Endodermal cell (in vitro differentiated cells): ENCODE measurements around the gene IQGAP1. TPM values are rescaled to one million over a fixed set of nuclear protein-coding genes. Genes with fewer than 3 reads are reported as not detected.

Source experiments
- DNase-seq: peaks from one replicate; pipeline ENCODE4 v3.0.0-alpha.2; 2017
- H3K27ac ChIP-seq: 2 replicates; pipeline ENCODE4 v1.5.1; 2013; ENCODE audit warnings: mild to moderate bottlenecking, low read depth, low read length, moderate library complexity
- H3K27me3 ChIP-seq: 2 replicates; pipeline ENCODE4 v1.6.1; 2013; ENCODE audit warnings: mild to moderate bottlenecking, low read length, moderate library complexity; ENCODE audit not compliant: insufficient read depth, control insufficient read depth, poor library complexity, severe bottlenecking
- H3K36me3 ChIP-seq: 2 replicates; pipeline ENCODE4 v1.7.0; 2013; ENCODE audit warnings: mild to moderate bottlenecking, low read length, moderate library complexity; ENCODE audit not compliant: control insufficient read depth, insufficient read depth
- H3K4me1 ChIP-seq: one replicate; pipeline ENCODE4 v1.7.0; 2013; ENCODE audit warnings: low read length; ENCODE audit not compliant: control insufficient read depth, insufficient read depth
- H3K4me3 ChIP-seq: 2 replicates; pipeline ENCODE4 v1.5.1; 2013; ENCODE audit warnings: mild to moderate bottlenecking, low read length, moderate library complexity
- H3K9ac ChIP-seq: 2 replicates; pipeline ENCODE4 v1.6.1; 2013; ENCODE audit warnings: mild to moderate bottlenecking, low read length, moderate library complexity; ENCODE audit not compliant: poor library complexity, severe bottlenecking; ENCODE audit errors: extremely low read depth
- H3K9me3 ChIP-seq: 2 replicates; pipeline ENCODE4 v1.6.1; 2013; ENCODE audit warnings: mild to moderate bottlenecking, low read length, moderate library complexity; ENCODE audit not compliant: control insufficient read depth
- H3K27ac Mint-ChIP-seq: 2 replicates; pipeline ENCODE4 v1.8.0; 2020; ENCODE audit warnings: mixed read lengths
- H3K27me3 Mint-ChIP-seq: 2 replicates; pipeline ENCODE4 v1.8.0; 2021; ENCODE audit warnings: mild to moderate bottlenecking, mixed read lengths; ENCODE audit not compliant: insufficient read depth
- H3K36me3 Mint-ChIP-seq: 2 replicates; pipeline ENCODE4 v1.8.0; 2020; ENCODE audit warnings: low read depth, mixed read lengths
- H3K4me1 Mint-ChIP-seq: 2 replicates; pipeline ENCODE4 v1.8.0; 2020; ENCODE audit warnings: mixed read lengths
- H3K4me3 Mint-ChIP-seq: 2 replicates; pipeline ENCODE4 v1.8.0; 2020; ENCODE audit warnings: mild to moderate bottlenecking, moderate library complexity, mixed read lengths
- H3K9me3 Mint-ChIP-seq: 2 replicates; pipeline ENCODE4 v1.8.0; 2020; ENCODE audit warnings: mild to moderate bottlenecking, mixed read lengths
- CTCF ChIP-seq: fragments of 200-600 bp; sonication (generic); conservative IDR thresholded peaks from 2 replicates; pipeline ENCODE4 v1.5.0; 2021; ENCODE audit warnings: antibody characterized with exemption, mild to moderate bottlenecking
- WGBS, 2 experiments: methylation state at CpG; one replicate each; pipeline versions ENCODE4 v1.1.5 to v1.1.7; 2013; ENCODE audit warnings: missing lambda C conversion rate in 2 of 2, mixed read lengths in 1 of 2; ENCODE audit not compliant: insufficient coverage in 1 of 2, insufficient read length in 1 of 2; 5-methylcytosine and 5-hydroxymethylcytosine counted together
- total RNA-seq, 2 donors: library from RNA; stranded (reverse); fragmentation: NEBNext Ultra II Directional in 1 of 2; extraction: Animal tissue kit (Norgen Biotek cat#: 25700) in 1 of 2; gene quantifications; 2 replicates in 1 of 2; 3 replicates in 1 of 2; pipeline ENCODE4 v1.2.1, GENCODE V29; 2021

Gene IQGAP1
- total RNA-seq, 2 donors from 2014 or later = 94.4 to 124 TPM

- H3K27me3 Mint-ChIP-seq = peaks cover 2% of the 10 kb centered on the region
- no peak overlapping the region for H3K27ac Mint-ChIP-seq
- no peak overlapping the region for H3K4me3 Mint-ChIP-seq
- H3K4me1 ChIP-seq = no peaks in the 10 kb centered on the region
- H3K4me3 ChIP-seq = peak overlapping the region; percentile 23
- peaks cover 27% of the 10 kb centered on the region for H3K9me3 Mint-ChIP-seq
- 90 to 94% methylated on average over 2 to 3 of the region's 3 CpGs for WGBS, 2 experiments
- TF ChIP-seq CTCF = no peak
- no peak overlapping the region for H3K9ac ChIP-seq
- DNase-seq = no peak
- H3K27ac ChIP-seq = no peak overlapping the region
- H3K36me3 Mint-ChIP-seq = peaks cover 4% of the 10 kb centered on the region
- H3K4me1 Mint-ChIP-seq = no peaks in the 10 kb centered on the region
- H3K27me3 ChIP-seq = no peaks in the 10 kb centered on the region
- no peaks in the 10 kb centered on the region for H3K36me3 ChIP-seq
- peaks cover 31% of the 10 kb centered on the region for H3K9me3 ChIP-seq
These were observed 8.8 kb upstream of the IQGAP1 start for GRCh38 chr15:90379263-90379662.

GRCh38 chr15:90381515-90381914, 6.5 kb upstream of the IQGAP1 start:
- Histone ChIP-seq H3K4me3 (no peak overlapping the region), H3K36me3 (no peaks in the 10 kb centered on the region), H3K9ac (no peak overlapping the region), H3K27me3 (no peaks in the 10 kb centered on the region), H3K9me3 (peaks cover 31% of the 10 kb centered on the region), H3K4me1 (no peaks in the 10 kb centered on the region), H3K27ac (no peak overlapping the region)
- DNase-seq = no peak
- Mint-ChIP-seq H3K36me3 (peaks cover 4% of the 10 kb centered on the region), H3K27me3 (peaks cover 2% of the 10 kb centered on the region), H3K9me3 (peaks cover 23% of the 10 kb centered on the region), H3K4me3 (no peak overlapping the region), H3K4me1 (no peaks in the 10 kb centered on the region), H3K27ac (no peak overlapping the region)
- no peak for TF ChIP-seq CTCF

DNA sequence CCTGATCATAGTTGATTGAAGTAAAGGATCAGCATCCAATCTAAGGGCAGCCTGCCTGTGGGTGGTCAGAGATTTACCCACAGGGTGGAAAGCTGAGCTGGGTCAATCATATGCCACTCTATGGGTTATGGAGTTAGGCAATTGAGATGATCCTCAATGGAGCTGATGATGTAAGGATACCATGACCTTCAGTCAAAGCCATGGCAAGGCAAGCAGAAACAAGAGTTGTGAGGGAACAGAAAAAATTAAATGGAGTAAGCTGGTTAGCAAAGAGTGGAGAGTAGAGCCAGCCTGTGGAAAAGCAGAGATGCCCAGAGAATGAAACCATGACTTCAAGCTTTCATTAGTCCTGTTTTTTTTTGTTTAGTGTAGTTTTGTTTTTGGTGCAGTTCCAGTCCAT, 5.7 kb upstream of the IQGAP1 start:
- Mint-ChIP-seq H3K9me3 (peaks cover 23% of the 10 kb centered on the region), H3K4me1 (no peaks in the 10 kb centered on the region), H3K4me3 (no peak overlapping the region), H3K36me3 (peaks cover 4% of the 10 kb centered on the region), H3K27me3 (peaks cover 2% of the 10 kb centered on the region), H3K27ac (no peak overlapping the region)
- H3K36me3 ChIP-seq = no peaks in the 10 kb centered on the region
- H3K27me3 ChIP-seq = no peaks in the 10 kb centered on the region
- H3K9me3 ChIP-seq = peaks cover 31% of the 10 kb centered on the region
- no peak for TF ChIP-seq CTCF
- no peaks in the 10 kb centered on the region for H3K4me1 ChIP-seq
- H3K4me3 ChIP-seq = no peak overlapping the region
- no peak overlapping the region for H3K9ac ChIP-seq
- H3K27ac ChIP-seq = no peak overlapping the region
- no peak for DNase-seq
